HG03565 (cell line): Measurements from ENCODE around the gene SMYD2.

Source experiments
- ATAC-seq: cut with Tn5 transposase; IDR thresholded peaks from one replicate; pipeline ENCODE4 v1.9.1; 2021; ENCODE audit warnings: mild to moderate bottlenecking, moderate library complexity; ENCODE audit not compliant: unreplicated experiment

The SMYD2 gene

DNA sequence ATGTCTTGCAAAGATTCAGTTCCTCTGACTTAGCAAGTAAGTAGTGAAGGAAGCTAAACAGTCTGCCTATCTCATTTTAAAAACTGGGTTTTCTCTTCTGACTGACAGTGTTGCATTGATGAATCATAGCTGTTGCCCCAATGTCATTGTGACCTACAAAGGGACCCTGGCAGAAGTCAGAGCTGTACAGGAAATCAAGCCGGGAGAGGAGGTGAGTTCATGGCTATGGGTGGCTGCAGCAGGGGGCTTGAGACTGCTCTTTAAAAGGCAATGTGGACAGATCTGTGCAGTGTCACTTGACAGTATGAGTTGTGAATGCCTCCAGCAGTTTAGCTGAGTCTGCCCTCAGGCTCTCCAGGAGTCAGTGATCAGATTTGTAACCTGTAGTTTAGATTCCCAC, 46.6 kb downstream of the SMYD2 start:
- ATAC-seq = no peak

DNA sequence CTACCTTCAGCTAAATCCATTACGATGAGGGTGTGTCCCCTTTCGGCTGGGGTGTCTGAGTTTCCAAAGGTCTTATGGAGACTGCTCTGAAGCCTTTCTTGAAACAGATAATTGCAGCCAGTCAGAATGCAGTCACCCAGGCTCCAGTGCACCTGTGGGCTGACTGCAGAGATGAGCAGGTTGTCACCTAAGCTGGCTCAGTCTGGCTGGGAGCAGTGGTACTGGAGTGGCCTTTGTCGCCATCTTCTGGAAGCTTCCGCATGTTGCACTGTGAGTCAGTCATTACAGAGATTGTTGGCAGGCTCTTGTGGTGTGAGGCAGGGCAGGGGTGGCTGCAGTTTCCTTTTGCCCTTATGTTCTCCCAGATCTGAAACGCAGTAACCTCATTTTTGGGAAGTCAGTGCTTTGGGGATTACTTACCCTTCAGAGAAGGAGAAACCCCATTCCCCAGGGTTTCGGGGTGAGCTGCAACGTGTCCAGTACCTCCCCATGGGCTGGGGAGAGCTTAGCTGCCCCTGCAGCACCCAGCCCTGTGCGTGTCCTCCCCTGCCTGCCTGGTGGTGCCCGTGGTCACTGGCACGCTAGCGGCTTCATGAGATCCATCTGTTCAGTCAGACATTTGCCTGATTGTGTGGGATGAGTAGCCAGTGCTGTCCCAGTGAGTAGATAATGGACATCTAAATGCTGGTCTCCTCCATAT, 48.0 kb downstream of the SMYD2 start:
- ATAC-seq = peak; percentile 90

DNA sequence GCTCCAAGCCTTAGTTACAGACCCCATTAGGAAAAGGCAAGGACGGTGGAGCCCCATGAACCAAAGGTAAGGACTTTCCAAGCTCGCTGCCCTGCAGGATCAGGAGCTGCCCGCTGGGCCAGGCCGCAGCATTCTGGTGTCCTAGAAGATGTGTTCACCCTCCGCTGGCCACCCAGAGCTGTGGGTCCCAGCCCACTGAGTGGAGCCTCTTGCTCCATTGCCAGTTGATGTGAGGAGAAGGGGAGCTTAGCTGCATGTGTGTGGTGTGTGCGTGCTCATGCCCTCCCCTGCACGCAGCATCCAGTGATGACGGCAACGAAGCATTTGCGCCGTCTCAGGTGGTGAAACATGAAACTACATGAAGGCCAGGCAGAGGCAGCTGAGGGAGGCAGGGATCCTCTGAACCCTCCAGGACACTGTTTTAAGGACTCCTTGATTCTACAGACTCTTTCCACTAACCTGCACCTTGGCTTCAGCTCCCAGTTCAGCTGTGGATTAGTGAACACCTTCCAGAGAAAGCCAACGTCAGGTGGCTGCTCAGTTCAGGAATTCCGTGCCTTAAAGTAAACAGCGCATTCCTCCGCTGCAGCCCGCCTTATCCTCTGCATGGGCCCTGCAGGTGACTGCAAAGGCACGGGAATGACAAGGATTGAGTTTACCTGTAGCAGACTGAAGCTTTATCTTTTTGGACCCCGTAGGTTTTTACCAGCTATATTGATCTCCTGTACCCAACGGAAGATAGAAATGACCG, 48.7 kb downstream of the SMYD2 start:
- no peak for ATAC-seq

GRCh38 chr1:214330222-214330621, 49.3 kb downstream of the SMYD2 start:
- ATAC-seq = no peak

GRCh38 chr1:214330715-214331114, 49.8 kb downstream of the SMYD2 start:
- ATAC-seq = no peak

- ATAC-seq = no peak
These were observed 50.2 kb downstream of the SMYD2 start for GRCh38 chr1:214331180-214331579.

DNA sequence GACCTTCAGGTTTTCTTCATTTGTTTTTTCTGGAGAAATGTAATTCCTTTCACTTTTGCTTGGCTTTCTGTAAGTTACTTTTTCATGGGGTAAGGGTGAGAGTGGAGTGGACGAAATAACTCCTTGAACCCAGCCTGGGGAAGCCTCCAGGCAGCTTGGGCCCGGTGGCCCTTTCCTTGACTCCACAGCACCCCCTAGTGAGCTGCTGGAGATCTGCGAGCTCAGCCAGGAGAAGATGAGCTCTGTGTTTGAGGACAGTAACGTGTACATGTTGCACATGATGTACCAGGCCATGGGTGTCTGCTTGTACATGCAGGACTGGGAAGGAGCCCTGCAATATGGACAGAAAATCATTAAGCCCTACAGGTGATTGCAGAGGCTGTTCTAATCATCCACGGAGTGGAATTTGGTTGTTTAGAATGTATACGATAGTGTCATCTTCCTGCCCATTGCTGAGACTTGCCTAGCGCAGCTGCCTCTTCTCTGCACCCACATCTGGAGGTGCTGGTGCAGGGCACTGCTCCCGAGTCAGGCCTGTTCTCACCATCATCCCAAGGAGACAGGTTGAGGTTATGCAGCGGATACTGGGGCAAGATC, 51.0 kb downstream of the SMYD2 start:
- ATAC-seq = peak; percentile 31

GRCh38 chr1:214332946-214333798, 52.2 kb downstream of the SMYD2 start:
- ATAC-seq = no peak

GRCh38 chr1:214335567-214335966, 54.6 kb downstream of the SMYD2 start:
- ATAC-seq = no peak

- ATAC-seq = no peak
These were observed 56.1 kb downstream of the SMYD2 start for GRCh38 chr1:214337015-214337414.

DNA sequence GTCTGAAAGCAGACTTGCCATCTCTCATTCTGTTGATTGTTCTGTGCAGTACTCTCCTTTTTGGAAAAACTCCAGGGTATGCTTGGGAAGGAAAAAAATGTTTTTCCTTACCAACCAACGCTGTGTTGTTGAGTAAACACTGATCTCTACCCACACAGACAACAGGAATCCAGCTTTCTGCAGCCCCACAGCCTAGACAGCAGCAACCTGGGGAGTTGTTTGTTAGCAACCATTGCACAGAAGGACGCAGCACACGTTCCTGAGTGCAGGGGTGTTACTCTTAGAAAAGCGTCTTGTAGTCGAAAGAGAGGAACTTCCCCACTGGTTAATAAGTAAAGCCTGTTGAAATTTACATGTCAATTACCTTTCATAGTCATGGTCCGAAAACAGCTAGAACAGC, 56.6 kb downstream of the SMYD2 start:
- no peak for ATAC-seq

- ATAC-seq = no peak
These were observed 57.3 kb downstream of the SMYD2 start for GRCh38 chr1:214338212-214338611.

GRCh38 chr1:214341459-214341858, 60.5 kb downstream of the SMYD2 start:
- ATAC-seq = no peak

DNA sequence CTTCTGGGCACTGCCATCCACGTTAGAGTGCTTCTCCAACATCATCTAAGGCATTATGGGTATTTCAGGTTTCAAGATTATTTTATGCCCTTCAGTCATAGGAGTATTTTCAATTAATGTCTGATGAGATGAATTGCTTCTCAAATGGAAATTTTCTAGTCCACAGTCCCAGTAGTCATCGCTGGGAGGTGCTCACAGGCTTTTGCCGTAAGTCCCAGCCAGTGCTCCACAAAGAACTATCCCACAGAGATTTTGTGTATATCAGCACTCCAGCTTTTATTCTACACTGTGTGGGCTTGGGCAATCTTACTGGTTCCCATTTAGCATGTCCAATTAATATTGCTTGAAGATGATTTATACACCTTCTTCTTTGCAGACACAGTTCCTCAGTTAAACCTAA, 61.0 kb downstream of the SMYD2 start:
- no peak for ATAC-seq

DNA sequence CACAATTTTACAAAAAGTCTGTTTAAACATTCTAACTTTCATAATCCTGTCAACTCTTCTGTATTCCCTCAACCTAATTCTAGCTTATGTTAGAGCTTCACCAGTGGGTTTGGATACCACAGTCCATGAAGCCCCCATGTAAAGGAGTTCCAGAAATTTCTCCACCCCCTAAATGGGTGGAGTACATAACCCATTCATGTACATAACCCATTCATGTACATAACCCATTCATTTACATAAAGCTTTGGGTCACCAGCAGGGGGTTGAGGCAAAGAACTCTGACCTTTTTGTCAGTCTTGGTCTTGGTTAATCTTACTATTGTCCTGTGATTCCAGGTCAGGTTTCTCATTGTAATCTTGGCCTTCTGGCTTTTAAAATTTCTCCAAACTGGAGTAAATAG, 61.6 kb downstream of the SMYD2 start:
- ATAC-seq = no peak

GRCh38 chr1:214344897-214345296, 63.9 kb downstream of the SMYD2 start:
- no peak for ATAC-seq

DNA sequence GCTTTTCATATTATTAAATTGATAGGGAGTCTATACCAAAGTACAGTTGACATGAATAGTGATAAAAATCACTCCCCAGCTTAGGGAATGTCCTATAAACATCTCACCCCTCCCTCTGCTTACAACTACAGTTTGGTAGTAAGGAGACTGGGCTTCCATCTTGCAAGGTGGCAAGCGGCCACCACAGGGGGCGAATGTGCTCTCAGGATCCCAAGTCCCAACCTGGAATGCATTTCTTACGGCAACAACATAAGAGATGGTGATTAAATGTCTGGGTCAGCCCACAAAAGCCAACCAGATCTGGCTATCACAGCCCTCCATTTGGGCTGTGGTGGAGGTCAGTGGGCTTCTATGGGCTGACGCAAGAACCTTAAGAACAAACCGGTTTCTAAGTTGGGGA, 68.0 kb downstream of the SMYD2 start:
- no peak for ATAC-seq

- no peak for ATAC-seq
These were observed 68.8 kb downstream of the SMYD2 start for GRCh38 chr1:214349781-214350180.

DNA sequence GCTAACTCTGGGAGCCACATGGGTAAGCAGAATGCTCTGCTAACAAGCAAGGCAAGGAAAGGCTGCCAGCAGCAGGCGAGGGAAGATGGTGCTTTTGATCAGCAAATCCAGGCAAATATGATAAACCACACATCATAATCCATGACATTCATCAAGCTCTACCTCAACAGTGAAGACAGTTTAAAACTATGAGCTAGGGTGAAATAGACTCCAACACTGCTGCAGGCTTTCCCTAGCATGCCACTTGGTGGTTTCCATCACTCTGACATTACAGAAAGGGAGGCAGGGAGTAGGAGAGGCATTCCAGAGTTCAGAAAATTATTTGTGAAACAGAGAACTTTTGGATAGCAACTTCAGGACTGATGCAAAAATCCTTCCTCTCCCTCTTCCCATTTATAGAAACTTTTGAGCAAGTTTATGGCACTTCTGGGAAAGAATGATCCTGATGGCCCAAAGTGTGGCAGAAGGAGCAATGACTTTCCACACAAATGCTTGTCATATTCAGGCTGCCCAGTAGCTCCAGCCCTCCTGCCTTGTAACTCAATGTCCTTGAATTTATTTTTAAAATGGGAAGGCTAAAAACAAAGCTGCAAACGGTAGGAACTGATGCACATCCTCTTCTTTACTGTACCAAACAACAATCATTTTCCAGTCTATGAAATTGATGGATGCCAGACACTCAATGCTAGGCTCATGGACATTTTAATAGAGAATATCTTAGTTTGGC, 70.8 kb downstream of the SMYD2 start:
- no peak for ATAC-seq

- no peak for ATAC-seq
These were observed 71.9 kb downstream of the SMYD2 start for GRCh38 chr1:214352838-214353237.
